ENCODE data around the gene RANBP10. TPM values are rescaled to one million over a fixed set of nuclear protein-coding genes. Genes with fewer than 3 reads are reported as not detected.

RANBP10 gene
- total and polyA plus RNA-seq, 2 of the 13 experiments (the other 11 are each of a cell fraction or from before 2014, with no cell fraction given) = 9.2 to 22.7 TPM

GRCh38 chr16:67726106-67727034 is 80.0 kb downstream of the RANBP10 start (continued):
- TF ChIP-seq TOPORS (CRISPR knock-in tag; IDR thresholded peaks at IDR 0.05) (no peak), SOX13 (IDR thresholded peaks at IDR 0.05) (no peak), SOX13 (CRISPR knock-in tag; conservative IDR thresholded peaks at IDR 0.05 in 1 of 2, IDR thresholded peaks at IDR 0.05 in 1 of 2) (peak in 1 of 2 experiments; percentile 26; a peak in 1 of 4 replicates), FOSL1 (CRISPR knock-in tag; IDR thresholded peaks at IDR 0.05; ENCODE audit: borderline replicate concordance) (peak; percentile 90; the same call in 1 of the 2 replicates), ARNT2 (CRISPR knock-in tag; IDR thresholded peaks at IDR 0.05; ENCODE audit: low read depth) (no peak), ZMYM4 (CRISPR knock-in tag; IDR thresholded peaks at IDR 0.05) (0 out of 2 replicates have a peak, but pooled peaks have one; percentile 45), ZBTB49 (CRISPR knock-in tag; IDR thresholded peaks at IDR 0.05; ENCODE audit: borderline replicate concordance) (no peak), CTCF (CRISPR knock-in tag; IDR thresholded peaks at IDR 0.05) (peak; percentile 33), MED8 (CRISPR knock-in tag; IDR thresholded peaks at IDR 0.05; ENCODE audit: insufficient replicate concordance) (no peak), SNRNP70 (IDR thresholded peaks at IDR 0.05; ENCODE audit: low read depth, low read length) (no peak), ZNF644 (CRISPR knock-in tag; IDR thresholded peaks at IDR 0.05; ENCODE audit: low read depth) (peak; percentile 87), ZBTB43 (CRISPR knock-in tag; conservative IDR thresholded peaks at IDR 0.05) (no peak), POLR2G (IDR thresholded peaks at IDR 0.05; ENCODE audit: low read depth, low read length) (no peak), TSC22D2 (CRISPR knock-in tag; IDR thresholded peaks at IDR 0.05; ENCODE audit: borderline replicate concordance) (no peak), ATF3 (CRISPR knock-in tag; IDR thresholded peaks at IDR 0.05) (peak; percentile 55), DNMT1 (CRISPR knock-in tag; IDR thresholded peaks at IDR 0.05) (no peak), MATR3 (CRISPR knock-in tag; IDR thresholded peaks at IDR 0.05) (no peak), ZNF792 (CRISPR knock-in tag; IDR thresholded peaks at IDR 0.05) (0 out of 2 replicates have a peak, but pooled peaks have one; percentile 29), ZNF615 (CRISPR knock-in tag; IDR thresholded peaks at IDR 0.05; ENCODE audit: borderline replicate concordance) (no peak), ZNF776 (CRISPR knock-in tag; IDR thresholded peaks at IDR 0.05) (no peak), MXI1 (IDR thresholded peaks at IDR 0.05; ENCODE audit: borderline replicate concordance, low read depth, low read length) (peak; percentile 71; the same call in 1 of the 3 replicates), RFXANK (CRISPR knock-in tag; IDR thresholded peaks at IDR 0.05) (no peak), TGIF2 (CRISPR knock-in tag; IDR thresholded peaks at IDR 0.05) (no peak), RBM39 (IDR thresholded peaks at IDR 0.05; ENCODE audit: low read depth, low read length, poor library complexity, severe bottlenecking) (no peak), ADNP (CRISPR knock-in tag; IDR thresholded peaks at IDR 0.05) (no peak)

Data from HepG2 (cell line).